Superior temporal gyrus (tissue), 1 donor: Measurements from ENCODE around the gene RS1.

ENCODE experiments used
- DNase-seq: peaks from one replicate; pipeline ENCODE4 v3.0.0-alpha.2; 2016; ENCODE audit errors: extremely low spot score

Gene RS1

DNA sequence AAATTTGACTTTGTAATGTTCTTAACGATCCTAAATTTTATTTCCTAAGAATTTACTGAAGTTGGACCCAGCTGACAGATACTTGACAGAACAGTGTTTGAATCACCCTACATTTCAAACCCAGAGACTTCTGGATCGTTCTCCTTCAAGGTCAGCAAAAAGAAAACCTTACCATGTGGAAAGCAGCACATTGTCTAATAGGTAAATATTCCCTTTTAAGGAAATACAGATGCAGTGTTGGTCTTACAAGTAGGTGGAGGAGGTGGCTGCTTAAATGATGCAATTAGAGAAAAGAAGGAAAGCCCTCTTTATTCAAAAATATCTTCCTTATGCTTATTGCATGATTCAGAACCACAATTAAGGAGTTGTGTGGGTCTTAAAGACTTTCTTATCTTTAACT lies 73.5 kb downstream of the RS1 start:
- DNase-seq: no peak

DNA sequence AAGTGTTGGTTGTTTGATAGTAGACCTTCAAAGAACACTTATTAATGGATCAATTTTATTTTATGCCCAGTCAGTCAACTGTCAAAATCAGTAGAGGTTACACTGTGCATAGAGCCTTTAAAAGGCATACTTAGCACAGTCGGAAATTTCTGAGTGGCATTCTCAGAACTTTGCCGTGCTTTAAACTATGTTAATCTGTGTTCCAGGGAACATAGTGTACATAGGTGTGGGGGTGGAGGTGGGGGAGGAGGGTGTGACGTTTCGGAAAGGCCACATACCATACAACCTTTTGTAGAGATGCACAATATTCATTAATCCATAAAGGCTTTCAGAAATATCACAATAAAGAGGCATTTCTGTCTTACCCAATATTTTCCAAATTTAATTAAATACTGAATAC lies 75.8 kb downstream of the RS1 start:
- no peak for DNase-seq

- no peak for DNase-seq
These were observed 77.8 kb downstream of the RS1 start for GRCh38 chrX:18594079-18594478.

GRCh38 chrX:18591834-18592233 lies 80.1 kb downstream of the RS1 start:
- no peak for DNase-seq
